HCT116 (cell line): ENCODE measurements around the gene CDCA4. TPM values are rescaled to one million over a fixed set of nuclear protein-coding genes. Genes with fewer than 3 reads are reported as not detected.

ENCODE experiments used
- ATAC-seq: fragments of 200-7000 bp; cut with Tn5 transposase; 2 replicates; pipeline ENCODE4 v1.9.1; 2020; ENCODE audit warnings: mild to moderate bottlenecking, moderate library complexity
- BruUV-seq: library from RNA; stranded (reverse); fragments of 400-500 nt; replicated peaks from 2 replicates; lab custom pipeline; 2021; lab: Mats Ljungman, UMichigan
- CTCF ChIA-PET: fragments of 300-600 bp; sonication (Branson Sonifier 250); formaldehyde crosslinking; loops from one replicate; lab custom pipeline; 2021; ENCODE audit warnings: antibody characterized with exemption; lab: Charles Lee
- POLR2A ChIA-PET: fragments of 300-600, 350-600 bp; sonication (Branson Sonifier 250); formaldehyde crosslinking; loops from one replicate; lab custom pipeline; 2021; ENCODE audit warnings: antibody characterized with exemption; lab: Charles Lee
- RAD21 ChIA-PET, 2 experiments: fragments of 300-600 bp; sonication (Branson Sonifier 250); formaldehyde crosslinking; loops; one replicate each; lab custom pipeline; 2023; ENCODE audit warnings: low total read pairs in 2 of 2; ENCODE audit not compliant: uncharacterized antibody in 2 of 2, unreplicated experiment in 2 of 2, low non-redundant PET in 1 of 2; lab: Charles Lee
- DNase-seq: peaks from one replicate; pipeline ENCODE4 v3.0.0-alpha.2; 2010; ENCODE audit warnings: low read depth, low spot score
- H2AFZ ChIP-seq: fragments of 200-600 bp; shearing (Covaris generic), sonication (generic); 2 replicates; pipeline ENCODE4 v1.6.1; 2017; ENCODE audit warnings: low read depth, mixed run types, mixed read lengths, antibody characterized with exemption, low read length; ENCODE audit not compliant: poor library complexity, severe bottlenecking
- H3K27ac ChIP-seq: 2 replicates; pipeline ENCODE4 v1.5.1; 2012; ENCODE audit warnings: low read depth, low read length
- H3K27me3 ChIP-seq: fragments of 200-600 bp; sonication (generic); 2 replicates; pipeline ENCODE4 v1.6.1; 2016; ENCODE audit warnings: mixed run types, low read length, mixed read lengths; ENCODE audit not compliant: insufficient read depth
- H3K36me3 ChIP-seq, 2 experiments: fragments of 200-500 bp in 1 of 2; fragments of 200-600 bp in 1 of 2; sonication (Bioruptor generic) in 1 of 2; sonication (generic) in 1 of 2; 2 replicates each; pipeline versions ENCODE4 v1.5.1 to v1.6.1; 2014 to 2016; ENCODE audit warnings: low read length in 2 of 2, inconsistent platforms in 1 of 2, mixed read lengths in 1 of 2, mixed run types in 1 of 2; ENCODE audit not compliant: insufficient read depth in 2 of 2, control insufficient read depth in 1 of 2
- H3K4me1 ChIP-seq, 2 experiments: fragments of 200-600 bp in 1 of 2; sonication (generic) in 1 of 2; 2 replicates each; pipeline versions ENCODE4 v1.5.1 to v1.6.1; 2012 to 2017; ENCODE audit warnings: low read length in 2 of 2, inconsistent platforms in 1 of 2, mild to moderate bottlenecking in 1 of 2, mixed read lengths in 1 of 2, mixed run types in 1 of 2, moderate library complexity in 1 of 2; ENCODE audit not compliant: insufficient read depth in 2 of 2, control insufficient read depth in 1 of 2
- H3K4me2 ChIP-seq: fragments of 200-600 bp; sonication (generic); 2 replicates; pipeline ENCODE4 v1.6.1; 2017; ENCODE audit warnings: mixed run types, low read length, mixed read lengths
- H3K4me3 ChIP-seq, 2 experiments: fragments of 200-600 bp in 1 of 2; sonication (generic) in 1 of 2; replicated peaks in 1 of 2; 2 replicates each; pipeline ENCODE4 v1.5.1; 2011 to 2016; ENCODE audit warnings: low read length in 2 of 2, control low read depth in 1 of 2, low read depth in 1 of 2, mild to moderate bottlenecking in 1 of 2, mixed read lengths in 1 of 2, mixed run types in 1 of 2
- H3K79me2 ChIP-seq: fragments of 200-600 bp; sonication (generic); 2 replicates; pipeline ENCODE4 v1.6.1; 2017; ENCODE audit warnings: mild to moderate bottlenecking, mixed run types, low read length, moderate library complexity, mixed read lengths; ENCODE audit not compliant: insufficient read depth
- H3K9ac ChIP-seq: fragments of 200-600 bp; sonication (generic); 2 replicates; pipeline ENCODE4 v1.6.1; 2016; ENCODE audit warnings: low read length, mixed read lengths
- H3K9me2 ChIP-seq: fragments of 200-600 bp; sonication (generic), shearing (Covaris generic); 2 replicates; pipeline ENCODE4 v1.6.1; 2017; ENCODE audit warnings: mixed run types, mild to moderate bottlenecking, moderate library complexity; ENCODE audit not compliant: insufficient read depth
- H3K9me3 ChIP-seq, 2 experiments: fragments of 200-500 bp in 1 of 2; fragments of 200-600 bp in 1 of 2; sonication (Bioruptor generic) in 1 of 2; sonication (generic) in 1 of 2; 2 replicates each; pipeline ENCODE4 v1.6.1; 2014 to 2017; ENCODE audit warnings: low read length in 2 of 2, mixed read lengths in 2 of 2, inconsistent platforms in 1 of 2, low read depth in 1 of 2, mild to moderate bottlenecking in 1 of 2, mixed run types in 1 of 2, moderate library complexity in 1 of 2; ENCODE audit not compliant: control insufficient read depth in 1 of 2, insufficient read depth in 1 of 2
- H4K20me1 ChIP-seq: fragments of 200-600 bp; sonication (generic), shearing (Covaris generic); 2 replicates; pipeline ENCODE4 v1.6.1; 2017; ENCODE audit warnings: mixed run types, mild to moderate bottlenecking, moderate library complexity; ENCODE audit not compliant: insufficient read depth
- CBX3 ChIP-seq: IDR thresholded peaks from 2 replicates; pipeline ENCODE4 v1.6.1; 2012; ENCODE audit warnings: low read depth
- ELF1 ChIP-seq: IDR thresholded peaks from 2 replicates; pipeline ENCODE4 v1.6.1; 2012; ENCODE audit warnings: low read depth, borderline replicate concordance
- EZH2phosphoT487 ChIP-seq: fragments of 200-600 bp; IDR thresholded peaks from 2 replicates; pipeline ENCODE4 v1.6.1; 2018; ENCODE audit warnings: antibody characterized with exemption, borderline replicate concordance
- FOSL1 ChIP-seq: IDR thresholded peaks from 2 replicates; pipeline ENCODE4 v1.6.1; 2012; ENCODE audit warnings: low read depth
- JUND ChIP-seq: IDR thresholded peaks from 2 replicates; pipeline ENCODE4 v1.6.1; 2012
- POLR2A ChIP-seq: IDR thresholded peaks from 2 replicates; pipeline ENCODE4 v1.7.0; 2011; ENCODE audit warnings: borderline replicate concordance; ENCODE audit not compliant: insufficient read depth, insufficient read length; ENCODE audit errors: extremely low read depth
- POLR2AphosphoS5 ChIP-seq: IDR thresholded peaks from 2 replicates; pipeline ENCODE4 v1.6.1; 2011; ENCODE audit warnings: mild to moderate bottlenecking, low read depth, low read length, moderate library complexity
- RAD21 ChIP-seq: IDR thresholded peaks from 2 replicates; pipeline ENCODE4 v1.6.1; 2012; ENCODE audit warnings: low read depth, mild to moderate bottlenecking
- SIN3A ChIP-seq: IDR thresholded peaks from 2 replicates; pipeline ENCODE4 v1.6.1; 2012; ENCODE audit warnings: low read depth
- TCF7L2 ChIP-seq: IDR thresholded peaks from 2 replicates; pipeline ENCODE4 v1.7.0; 2011; ENCODE audit warnings: borderline replicate concordance, inconsistent platforms; ENCODE audit not compliant: insufficient read depth, insufficient read length; ENCODE audit errors: extremely low read depth
- ZFX ChIP-seq: fragments of 450-650 bp; IDR thresholded peaks from 2 replicates; pipeline ENCODE4 v1.6.1; 2017
- ZNF274 ChIP-seq: fragments of 200-500 bp; sonication (Bioruptor generic); IDR thresholded peaks from 2 replicates; pipeline ENCODE4 v1.6.1; 2014; ENCODE audit warnings: mild to moderate bottlenecking, low read depth, low read length, inconsistent platforms
- intact Hi-C: fragments of 100-400 bp; cut with micrococcal nuclease; formaldehyde crosslinking; loops from 2 replicates; pipeline ENCODE4 v1.10.0; 2022
- total RNA-seq: library from RNA; stranded (reverse); gene quantifications from one replicate; pipeline ENCODE4 v1.2.1, GENCODE V29; 2021; ENCODE audit not compliant: unreplicated experiment
- TF ChIP-seq, protein P1 (sequence below), 3 experiments: fragments of 200-600 bp in 1 of 3; sonication (generic) in 1 of 3; IDR thresholded peaks in 2 of 3; conservative IDR thresholded peaks in 1 of 3; 2 replicates each; pipeline ENCODE4 v1.5.1; 2012 to 2017; ENCODE audit warnings: low read depth in 2 of 3, low read length in 2 of 3, antibody characterized with exemption in 1 of 3, borderline replicate concordance in 1 of 3, control low read depth in 1 of 3, mild to moderate bottlenecking in 1 of 3, mixed read lengths in 1 of 3, mixed run types in 1 of 3, moderate library complexity in 1 of 3; ENCODE audit not compliant: insufficient read depth in 1 of 3
- TF ChIP-seq, protein P2 (sequence below): IDR thresholded peaks from 2 replicates; pipeline ENCODE4 v1.6.1; 2012
- TF ChIP-seq, protein P3 (sequence below): IDR thresholded peaks from 2 replicates; pipeline ENCODE4 v1.6.1; 2012; ENCODE audit warnings: low read depth

CDCA4 gene
- total RNA-seq, 1 experiment from 2014 or later: 62.4 TPM

DNA sequence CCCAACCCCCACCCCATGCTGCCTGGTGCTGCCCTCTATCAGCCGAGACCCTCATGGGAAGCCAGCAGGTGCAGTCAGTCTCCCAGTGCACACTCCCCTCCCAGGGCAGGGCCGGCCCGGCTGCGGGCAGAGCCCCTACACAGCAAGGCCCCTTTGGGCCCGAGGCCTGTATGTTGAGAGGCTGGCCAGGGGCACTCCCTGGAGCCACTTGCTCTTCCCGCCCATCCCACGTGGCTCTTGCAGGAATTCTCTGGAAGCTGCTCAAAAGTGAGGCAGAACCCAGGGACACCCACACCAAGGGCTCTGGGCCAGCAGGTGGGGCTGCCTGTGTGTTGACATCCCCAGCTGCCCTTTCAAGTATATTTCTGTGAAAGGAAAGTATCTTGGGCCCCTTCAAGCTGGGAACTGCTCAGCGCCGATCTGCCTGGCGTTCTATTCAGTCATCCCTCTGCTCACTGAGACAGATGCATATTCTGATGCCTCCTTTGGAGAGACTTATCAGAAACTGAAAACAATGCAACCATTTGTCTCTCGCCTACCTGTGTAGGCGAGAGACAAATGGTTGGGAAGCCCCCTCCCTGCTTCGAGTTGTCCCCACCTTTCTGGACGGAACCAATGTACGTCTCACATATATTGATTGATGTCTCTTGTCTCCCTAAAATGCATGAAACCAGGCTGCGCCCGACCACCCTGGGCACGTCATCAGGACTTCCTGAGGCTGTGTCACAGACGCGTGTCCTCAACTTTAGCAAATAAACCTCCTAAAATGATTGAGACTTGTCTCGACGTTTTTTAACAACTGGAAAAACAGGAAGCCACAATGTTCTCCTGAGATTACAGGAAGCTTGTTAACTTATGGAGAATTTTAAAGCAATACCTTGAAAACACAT lies 38.4 kb upstream of the CDCA4 start:
- ChIA-PET POLR2A (no interaction called here), CTCF (no interaction called here)
- H3K27ac ChIP-seq: no peak overlapping the region
- H3K9me3 ChIP-seq: no peaks in the 10 kb centered on the region
- H3K4me1 ChIP-seq: 0 out of 4 replicates have a peak, but pooled peaks cover 0 to 4% of the 10 kb centered on the region in 2 experiments
- no peaks in the 10 kb centered on the region for H4K20me1 ChIP-seq
- TF ChIP-seq, protein P1, sequence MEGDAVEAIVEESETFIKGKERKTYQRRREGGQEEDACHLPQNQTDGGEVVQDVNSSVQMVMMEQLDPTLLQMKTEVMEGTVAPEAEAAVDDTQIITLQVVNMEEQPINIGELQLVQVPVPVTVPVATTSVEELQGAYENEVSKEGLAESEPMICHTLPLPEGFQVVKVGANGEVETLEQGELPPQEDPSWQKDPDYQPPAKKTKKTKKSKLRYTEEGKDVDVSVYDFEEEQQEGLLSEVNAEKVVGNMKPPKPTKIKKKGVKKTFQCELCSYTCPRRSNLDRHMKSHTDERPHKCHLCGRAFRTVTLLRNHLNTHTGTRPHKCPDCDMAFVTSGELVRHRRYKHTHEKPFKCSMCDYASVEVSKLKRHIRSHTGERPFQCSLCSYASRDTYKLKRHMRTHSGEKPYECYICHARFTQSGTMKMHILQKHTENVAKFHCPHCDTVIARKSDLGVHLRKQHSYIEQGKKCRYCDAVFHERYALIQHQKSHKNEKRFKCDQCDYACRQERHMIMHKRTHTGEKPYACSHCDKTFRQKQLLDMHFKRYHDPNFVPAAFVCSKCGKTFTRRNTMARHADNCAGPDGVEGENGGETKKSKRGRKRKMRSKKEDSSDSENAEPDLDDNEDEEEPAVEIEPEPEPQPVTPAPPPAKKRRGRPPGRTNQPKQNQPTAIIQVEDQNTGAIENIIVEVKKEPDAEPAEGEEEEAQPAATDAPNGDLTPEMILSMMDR (IDR thresholded peaks at IDR 0.05 in 2 of 3, conservative IDR thresholded peaks at IDR 0.05 in 1 of 3; ENCODE audit: borderline replicate concordance in 1 of 3, insufficient read depth in 1 of 3, low read depth in 2 of 3, low read length in 2 of 3): no peak
- TF ChIP-seq ZNF274: no peak
- TF ChIP-seq TCF7L2: no peak
- TF ChIP-seq, protein P2, sequence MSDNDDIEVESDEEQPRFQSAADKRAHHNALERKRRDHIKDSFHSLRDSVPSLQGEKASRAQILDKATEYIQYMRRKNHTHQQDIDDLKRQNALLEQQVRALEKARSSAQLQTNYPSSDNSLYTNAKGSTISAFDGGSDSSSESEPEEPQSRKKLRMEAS: no peak
- TF ChIP-seq ELF1: no peak
- TF ChIP-seq CBX3: no peak
- TF ChIP-seq RAD21: no peak
- no peak for TF ChIP-seq EZH2phosphoT487
- TF ChIP-seq ZFX: no peak
- no peak for TF ChIP-seq FOSL1
- no peak for TF ChIP-seq JUND
- TF ChIP-seq POLR2AphosphoS5: no peak
- TF ChIP-seq POLR2A: no peak
- no peak for TF ChIP-seq SIN3A
- TF ChIP-seq, protein P3, sequence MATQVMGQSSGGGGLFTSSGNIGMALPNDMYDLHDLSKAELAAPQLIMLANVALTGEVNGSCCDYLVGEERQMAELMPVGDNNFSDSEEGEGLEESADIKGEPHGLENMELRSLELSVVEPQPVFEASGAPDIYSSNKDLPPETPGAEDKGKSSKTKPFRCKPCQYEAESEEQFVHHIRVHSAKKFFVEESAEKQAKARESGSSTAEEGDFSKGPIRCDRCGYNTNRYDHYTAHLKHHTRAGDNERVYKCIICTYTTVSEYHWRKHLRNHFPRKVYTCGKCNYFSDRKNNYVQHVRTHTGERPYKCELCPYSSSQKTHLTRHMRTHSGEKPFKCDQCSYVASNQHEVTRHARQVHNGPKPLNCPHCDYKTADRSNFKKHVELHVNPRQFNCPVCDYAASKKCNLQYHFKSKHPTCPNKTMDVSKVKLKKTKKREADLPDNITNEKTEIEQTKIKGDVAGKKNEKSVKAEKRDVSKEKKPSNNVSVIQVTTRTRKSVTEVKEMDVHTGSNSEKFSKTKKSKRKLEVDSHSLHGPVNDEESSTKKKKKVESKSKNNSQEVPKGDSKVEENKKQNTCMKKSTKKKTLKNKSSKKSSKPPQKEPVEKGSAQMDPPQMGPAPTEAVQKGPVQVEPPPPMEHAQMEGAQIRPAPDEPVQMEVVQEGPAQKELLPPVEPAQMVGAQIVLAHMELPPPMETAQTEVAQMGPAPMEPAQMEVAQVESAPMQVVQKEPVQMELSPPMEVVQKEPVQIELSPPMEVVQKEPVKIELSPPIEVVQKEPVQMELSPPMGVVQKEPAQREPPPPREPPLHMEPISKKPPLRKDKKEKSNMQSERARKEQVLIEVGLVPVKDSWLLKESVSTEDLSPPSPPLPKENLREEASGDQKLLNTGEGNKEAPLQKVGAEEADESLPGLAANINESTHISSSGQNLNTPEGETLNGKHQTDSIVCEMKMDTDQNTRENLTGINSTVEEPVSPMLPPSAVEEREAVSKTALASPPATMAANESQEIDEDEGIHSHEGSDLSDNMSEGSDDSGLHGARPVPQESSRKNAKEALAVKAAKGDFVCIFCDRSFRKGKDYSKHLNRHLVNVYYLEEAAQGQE: no peak
- TF ChIP-seq, all 23 proteins: peak for 0
- ATAC-seq (no peak), DNase-seq (no peak)
- no TSS peak for BruUV-seq
- no peak overlapping the region for H3K4me2 ChIP-seq
- no peak overlapping the region for H2AFZ ChIP-seq
- H3K36me3 ChIP-seq: no peaks in the 10 kb centered on the region
- RAD21 ChIA-PET: no interaction called here
- H3K9me2 ChIP-seq: no peaks in the 10 kb centered on the region
- no peaks in the 10 kb centered on the region for H3K79me2 ChIP-seq
- H3K27me3 ChIP-seq: no peaks in the 10 kb centered on the region
- H3K9ac ChIP-seq: no peak overlapping the region
- intact Hi-C loops: no loop called here
- H3K4me3 ChIP-seq: no peak overlapping the region
